ENCODE measurements around the gene CPXM1. TPM values are rescaled to one million over a fixed set of nuclear protein-coding genes. Genes with fewer than 3 reads are reported as not detected.

The CPXM1 gene
- total RNA-seq, 1 experiment from 2014 or later = 0.17 TPM

GRCh38 chr20:2815242-2815900 lies 14.9 kb upstream of the CPXM1 start:
- TF ChIP-seq MAX (IDR thresholded peaks at IDR 0.05) (no peak), YY1 (IDR thresholded peaks at IDR 0.05; ENCODE audit: extremely low read depth, insufficient replicate concordance, low read depth, low read length) (no peak), ZBTB33 (IDR thresholded peaks at IDR 0.05; ENCODE audit: extremely low read depth, insufficient replicate concordance, low read length) (no peak), SIN3A (IDR thresholded peaks at IDR 0.05; ENCODE audit: low read depth) (no peak), SRF (IDR thresholded peaks at IDR 0.05; ENCODE audit: low read depth) (no peak), TCF7L2 (IDR thresholded peaks at IDR 0.05; ENCODE audit: borderline replicate concordance, extremely low read depth, insufficient read depth, insufficient read length) (no peak), EGR1 (IDR thresholded peaks at IDR 0.05; ENCODE audit: low read depth) (no peak), ZNF274 (IDR thresholded peaks at IDR 0.05; ENCODE audit: low read depth, low read length) (no peak), POLR2AphosphoS5 (IDR thresholded peaks at IDR 0.05; ENCODE audit: low read depth, low read length) (no peak), FOSL1 (IDR thresholded peaks at IDR 0.05; ENCODE audit: low read depth) (no peak), EZH2 (IDR thresholded peaks at IDR 0.05) (no peak)
- H3K27me3 ChIP-seq (ENCODE audit: insufficient read depth, low read length) = no peaks in the 10 kb centered on the region
- no peak overlapping the region for H3K4me2 ChIP-seq (ENCODE audit: low read length)
- no peak overlapping the region for H3K4me3 ChIP-seq (replicated peaks in 1 of 2; ENCODE audit: low read depth in 1 of 2, low read length in 2 of 2)
- no peak overlapping the region for H3K9ac ChIP-seq (ENCODE audit: low read length)
- H4K20me1 ChIP-seq (ENCODE audit: insufficient read depth) = no peaks in the 10 kb centered on the region
- RAD21 ChIA-PET (ENCODE audit: low non-redundant PET in 1 of 2, low total read pairs in 2 of 2, uncharacterized antibody in 2 of 2, unreplicated experiment in 2 of 2) = no interaction called here
- no TSS peak for BruUV-seq (replicated peaks)
- POLR2A ChIA-PET = no interaction called here
- CTCF ChIA-PET = no interaction called here
- DNase-seq (ENCODE audit: low read depth, low spot score) = no peak
- intact Hi-C loops (cut with micrococcal nuclease) = no loop called here
- H3K4me1 ChIP-seq (ENCODE audit: control insufficient read depth in 1 of 2, insufficient read depth in 2 of 2, low read length in 2 of 2) = peaks cover 0 to 16% of the 10 kb centered on the region in 2 experiments; a peak in 1 of 4 replicates
- no peak overlapping the region for H2AFZ ChIP-seq (ENCODE audit: low read depth, low read length, poor library complexity, severe bottlenecking)
- H3K27ac ChIP-seq (ENCODE audit: low read depth, low read length) = no peak overlapping the region
- ATAC-seq = no peak
- peaks cover 4 to 9% of the 10 kb centered on the region in 2 experiments; a peak in 1 of 4 replicates for H3K9me3 ChIP-seq (ENCODE audit: control insufficient read depth in 1 of 2, insufficient read depth in 1 of 2, low read depth in 1 of 2, low read length in 2 of 2)
- H3K36me3 ChIP-seq (ENCODE audit: control insufficient read depth in 1 of 2, insufficient read depth in 2 of 2, low read length in 2 of 2) = no peaks in the 10 kb centered on the region
- H3K9me2 ChIP-seq (ENCODE audit: insufficient read depth) = no peaks in the 10 kb centered on the region
- no peaks in the 10 kb centered on the region for H3K79me2 ChIP-seq (ENCODE audit: insufficient read depth, low read length)
